ENCODE measurements around the gene ISL2. TPM values are rescaled to one million over a fixed set of nuclear protein-coding genes. Genes with fewer than 3 reads are reported as not detected.
A peak's percentile ranks its signal among the peaks of the same experiment; 100 is the strongest.

Gene ISL2
- total RNA-seq, 1 donor from 2014 or later = not detected

DNA sequence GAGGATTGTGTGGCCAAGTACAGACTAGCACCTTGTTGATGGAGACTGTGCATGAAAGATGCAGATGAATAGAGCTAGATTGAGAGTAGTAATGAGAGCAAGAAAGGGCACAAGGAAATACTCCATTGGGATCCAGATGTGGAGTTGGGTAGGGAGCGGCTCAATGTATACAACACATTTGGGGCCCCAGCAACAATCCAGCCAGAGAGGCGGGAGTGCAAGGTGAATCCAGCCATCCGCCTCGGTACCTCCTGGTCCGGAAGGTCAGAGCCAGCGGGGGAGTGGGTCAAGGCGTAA lies 9.0 kb downstream of the ISL2 start:
- H3K27me3 Mint-ChIP-seq (ENCODE audit: low read depth) = peaks cover 92% of the 10 kb centered on the region
- no peak for TF ChIP-seq CTCF (conservative IDR thresholded peaks at IDR 0.05)
- no peak for DNase-seq (ENCODE audit: low read depth, low spot score)
- no peak overlapping the region for H3K27ac Mint-ChIP-seq (ENCODE audit: unreplicated experiment)
- peaks cover 10% of the 10 kb centered on the region for H3K36me3 Mint-ChIP-seq (ENCODE audit: low read depth)
- no peaks in the 10 kb centered on the region for H3K9me3 Mint-ChIP-seq
- peak overlapping the region; percentile 50 for H3K4me3 Mint-ChIP-seq
- H3K4me1 Mint-ChIP-seq = peaks cover 18% of the 10 kb centered on the region

DNA sequence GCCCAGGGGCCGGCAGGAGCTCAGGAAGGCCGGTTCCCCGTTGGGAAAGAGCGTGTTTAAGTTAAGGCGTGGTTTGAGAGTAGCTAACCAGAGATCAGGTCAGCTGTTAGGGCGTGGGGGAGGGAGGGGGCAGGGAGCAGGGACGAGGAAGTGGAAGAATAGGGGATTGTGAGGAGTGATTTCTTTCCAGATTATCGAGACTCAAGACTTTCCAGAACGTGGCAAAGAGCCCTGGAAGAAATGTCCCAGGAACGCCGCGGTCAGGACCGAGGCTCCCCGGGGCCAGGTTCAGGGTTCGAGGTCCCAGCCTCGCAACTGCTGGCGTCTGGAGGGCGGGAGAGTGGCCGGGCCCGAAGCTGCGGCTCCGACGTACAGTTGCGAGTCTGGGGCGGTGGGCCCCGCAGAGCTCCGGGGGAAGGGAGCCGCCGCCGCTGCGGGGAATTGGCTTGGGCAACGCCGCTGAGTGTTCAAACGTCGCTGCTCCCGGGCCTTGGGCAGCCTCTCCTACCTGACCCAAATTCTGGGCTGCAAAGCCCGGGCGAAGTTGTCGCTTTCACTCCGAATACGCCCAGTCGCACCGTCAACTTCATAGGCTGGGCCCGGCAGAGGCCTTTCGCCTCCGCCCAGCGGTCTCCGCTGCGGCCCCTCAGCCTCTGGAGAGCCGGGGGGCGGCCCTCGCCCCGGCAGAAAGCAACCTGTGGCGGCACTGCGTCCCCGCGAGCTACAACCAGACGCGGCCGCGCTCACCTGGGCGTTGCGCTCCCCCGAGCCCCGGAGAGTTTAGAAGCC lies 9.5 kb downstream of the ISL2 start:
- Mint-ChIP-seq H3K27ac (ENCODE audit: unreplicated experiment) (no peak overlapping the region), H3K36me3 (ENCODE audit: low read depth) (peaks cover 10% of the 10 kb centered on the region), H3K27me3 (ENCODE audit: low read depth) (peaks cover 92% of the 10 kb centered on the region), H3K4me1 (peaks cover 18% of the 10 kb centered on the region), H3K9me3 (no peaks in the 10 kb centered on the region), H3K4me3 (peak overlapping the region; percentile 50)
- TF ChIP-seq CTCF (conservative IDR thresholded peaks at IDR 0.05) = no peak
- DNase-seq (ENCODE audit: low read depth, low spot score) = peak; percentile 8

GRCh38 chr15:76346669-76347481 lies 10.3 kb downstream of the ISL2 start:
- peak overlapping the region; percentile 72 for H3K4me3 Mint-ChIP-seq
- no peak overlapping the region for H3K27ac Mint-ChIP-seq (ENCODE audit: unreplicated experiment)
- no peak for TF ChIP-seq CTCF (conservative IDR thresholded peaks at IDR 0.05)
- DNase-seq (ENCODE audit: low read depth, low spot score) = peak; percentile 20
- peaks cover 14% of the 10 kb centered on the region for H3K4me1 Mint-ChIP-seq
- peaks cover 7% of the 10 kb centered on the region for H3K36me3 Mint-ChIP-seq (ENCODE audit: low read depth)
- H3K9me3 Mint-ChIP-seq = no peaks in the 10 kb centered on the region
- peaks cover 88% of the 10 kb centered on the region for H3K27me3 Mint-ChIP-seq (ENCODE audit: low read depth)

- no peak overlapping the region for H3K4me3 Mint-ChIP-seq
- no peak for DNase-seq (ENCODE audit: low read depth, low spot score)
- H3K36me3 Mint-ChIP-seq (ENCODE audit: low read depth) = peaks cover 7% of the 10 kb centered on the region
- H3K27ac Mint-ChIP-seq (ENCODE audit: unreplicated experiment) = no peak overlapping the region
- peaks cover 10% of the 10 kb centered on the region for H3K4me1 Mint-ChIP-seq
- TF ChIP-seq CTCF (conservative IDR thresholded peaks at IDR 0.05) = no peak
- no peaks in the 10 kb centered on the region for H3K9me3 Mint-ChIP-seq
- peaks cover 90% of the 10 kb centered on the region for H3K27me3 Mint-ChIP-seq (ENCODE audit: low read depth)
These were observed 11.0 kb downstream of the ISL2 start for GRCh38 chr15:76347482-76348055.

GRCh38 chr15:76349301-76350070 lies 12.9 kb downstream of the ISL2 start:
- H3K27ac Mint-ChIP-seq (ENCODE audit: unreplicated experiment) = no peak overlapping the region
- H3K4me1 Mint-ChIP-seq = peaks cover 10% of the 10 kb centered on the region
- no peaks in the 10 kb centered on the region for H3K9me3 Mint-ChIP-seq
- H3K4me3 Mint-ChIP-seq = no peak overlapping the region
- no peak for TF ChIP-seq CTCF (conservative IDR thresholded peaks at IDR 0.05)
- H3K27me3 Mint-ChIP-seq (ENCODE audit: low read depth) = peaks cover 82% of the 10 kb centered on the region
- DNase-seq (ENCODE audit: low read depth, low spot score) = no peak
- H3K36me3 Mint-ChIP-seq (ENCODE audit: low read depth) = peaks cover 5% of the 10 kb centered on the region

Data from neural crest cell (in vitro differentiated cells).